Measurements from ENCODE around the gene GNB3.
"Not testable (repeated sequence)": the region's sequence is repeated elsewhere in the genome, so short reads cannot be mapped to it uniquely, and the experiment has no call there.

The GNB3 gene

GRCh38 chr12:6883252-6883651 lies 42.5 kb downstream of the GNB3 start:
- no peak overlapping the region for H3K4me3 ChIP-seq (replicated peaks in 1 of 2; ENCODE audit: low read depth in 2 of 2, low read length in 2 of 2)
- DNase-seq (ENCODE audit: low read depth in 2 of 2): no peak
- no peak for TF ChIP-seq CTCF (IDR thresholded peaks at IDR 0.05; ENCODE audit: low read depth, low read length)

GRCh38 chr12:6883683-6884082 lies 43.0 kb downstream of the GNB3 start:
- H3K4me3 ChIP-seq (replicated peaks in 1 of 2; ENCODE audit: low read depth in 2 of 2, low read length in 2 of 2): no peak overlapping the region
- DNase-seq (ENCODE audit: low read depth in 2 of 2): no peak
- no peak for TF ChIP-seq CTCF (IDR thresholded peaks at IDR 0.05; ENCODE audit: low read depth, low read length)

GRCh38 chr12:6884539-6884938 lies 43.8 kb downstream of the GNB3 start:
- no peak for DNase-seq (ENCODE audit: low read depth in 2 of 2)
- no peak overlapping the region for H3K4me3 ChIP-seq (replicated peaks in 1 of 2; ENCODE audit: low read depth in 2 of 2, low read length in 2 of 2)
- TF ChIP-seq CTCF (IDR thresholded peaks at IDR 0.05; ENCODE audit: low read depth, low read length): no peak

GRCh38 chr12:6886206-6886999 lies 45.7 kb downstream of the GNB3 start:
- not testable (repeated sequence) for H3K4me3 ChIP-seq (replicated peaks in 1 of 2; ENCODE audit: low read depth in 2 of 2, low read length in 2 of 2); DNase-seq (ENCODE audit: low read depth in 2 of 2)

GRCh38 chr12:6887460-6887859 lies 46.7 kb downstream of the GNB3 start:
- TF ChIP-seq CTCF (IDR thresholded peaks at IDR 0.05; ENCODE audit: low read depth, low read length): no peak
- no peak overlapping the region for H3K4me3 ChIP-seq (replicated peaks in 1 of 2; ENCODE audit: low read depth in 2 of 2, low read length in 2 of 2)
- no peak for DNase-seq (ENCODE audit: low read depth in 2 of 2)

- no peak overlapping the region for H3K4me3 ChIP-seq (replicated peaks in 1 of 2; ENCODE audit: low read depth in 2 of 2, low read length in 2 of 2)
- no peak for DNase-seq (ENCODE audit: low read depth in 2 of 2)
- TF ChIP-seq CTCF (IDR thresholded peaks at IDR 0.05; ENCODE audit: low read depth, low read length): no peak
These were observed 47.6 kb downstream of the GNB3 start for GRCh38 chr12:6888360-6888759.

GRCh38 chr12:6888794-6889193 lies 48.1 kb downstream of the GNB3 start:
- DNase-seq (ENCODE audit: low read depth in 2 of 2); H3K4me3 ChIP-seq (replicated peaks in 1 of 2; ENCODE audit: low read depth in 2 of 2, low read length in 2 of 2): not testable (repeated sequence)

- DNase-seq (ENCODE audit: low read depth in 2 of 2); H3K4me3 ChIP-seq (replicated peaks in 1 of 2; ENCODE audit: low read depth in 2 of 2, low read length in 2 of 2): not testable (repeated sequence)
These were observed 49.2 kb downstream of the GNB3 start for GRCh38 chr12:6889775-6890573.

Data from cardiac fibroblast (primary cell).